ENCODE results near the gene TTYH1.

Gene TTYH1

GRCh38 chr19:54393381-54393780, 21.9 kb upstream of the TTYH1 start:
- no peak for DNase-seq

GRCh38 chr19:54395685-54396084, 19.6 kb upstream of the TTYH1 start:
- DNase-seq = no peak

- DNase-seq = no peak
Measured at GRCh38 chr19:54399189-54399588, 16.1 kb upstream of the TTYH1 start.

GRCh38 chr19:54400913-54401312, 14.4 kb upstream of the TTYH1 start:
- no peak for DNase-seq

GRCh38 chr19:54403054-54403453, 12.2 kb upstream of the TTYH1 start:
- no peak for DNase-seq

GRCh38 chr19:54405628-54406027, 9.6 kb upstream of the TTYH1 start:
- DNase-seq = no peak

GRCh38 chr19:54407780-54408179, 7.5 kb upstream of the TTYH1 start:
- no peak for DNase-seq

GRCh38 chr19:54408456-54409026, 6.7 kb upstream of the TTYH1 start:
- DNase-seq = no peak

GRCh38 chr19:54411033-54411432, 4.2 kb upstream of the TTYH1 start:
- DNase-seq = no peak

GRCh38 chr19:54412877-54413276, 2.4 kb upstream of the TTYH1 start:
- no peak for DNase-seq

- no peak for DNase-seq
Measured at GRCh38 chr19:54414156-54414555, 1.1 kb upstream of the TTYH1 start.

GRCh38 chr19:54415901-54416673, 823 bp downstream of the TTYH1 start:
- DNase-seq = no peak

- DNase-seq = no peak
Measured at GRCh38 chr19:54416695-54417491, 1.6 kb downstream of the TTYH1 start.

GRCh38 chr19:54418030-54418929, 3.0 kb downstream of the TTYH1 start:
- no peak for DNase-seq

- no peak for DNase-seq
Measured at GRCh38 chr19:54418930-54419800, 3.9 kb downstream of the TTYH1 start.

- DNase-seq = no peak
Measured at GRCh38 chr19:54420068-54420382, 4.8 kb downstream of the TTYH1 start.

GRCh38 chr19:54420383-54421168, 5.3 kb downstream of the TTYH1 start:
- no peak for DNase-seq

- no peak for DNase-seq
Measured at GRCh38 chr19:54421169-54421516, 5.9 kb downstream of the TTYH1 start.

GRCh38 chr19:54421521-54421920, 6.3 kb downstream of the TTYH1 start:
- DNase-seq = no peak

- no peak for DNase-seq
Measured at GRCh38 chr19:54422136-54422535, 6.9 kb downstream of the TTYH1 start.

- DNase-seq = no peak
Measured at GRCh38 chr19:54424201-54424600, 8.9 kb downstream of the TTYH1 start.

All from NCI-H1048 (cell line).